SK-N-SH (cell line): ENCODE data around the gene ASS1. TPM values are rescaled to one million over a fixed set of nuclear protein-coding genes. Genes with fewer than 3 reads are reported as not detected.
"Not testable (repeated sequence)": the region's sequence is repeated elsewhere in the genome, so short reads cannot be mapped to it uniquely, and the experiment has no call there.

Experiments used
- CTCF ChIA-PET: fragments of 300-600, 350-600 bp; formaldehyde crosslinking; extraction: SDS; loops from one replicate; lab custom pipeline; 2021; lab: Yijun Ruan, JAX
- POLR2A ChIA-PET: fragments of 350-600 bp; sonication (Branson Sonifier 250); formaldehyde crosslinking; extraction: SDS; loops from one replicate; lab custom pipeline; 2020; ENCODE audit warnings: antibody characterized with exemption, inconsistent platforms; lab: Yijun Ruan, JAX
- DNase-seq: peaks from one replicate; pipeline ENCODE4 v3.0.0; 2012
- H2AFZ ChIP-seq: fragments of 200-600 bp; sonication (generic); 2 replicates; pipeline ENCODE4 v1.8.1; 2016; ENCODE audit warnings: antibody characterized with exemption, mild to moderate bottlenecking, low read depth
- H3F3A ChIP-seq: fragments of 200-600 bp; sonication (generic); replicated peaks from 2 replicates; pipeline ENCODE3; 2016; ENCODE audit warnings: antibody characterized with exemption, mild to moderate bottlenecking; ENCODE audit not compliant: insufficient read depth
- H3K27ac ChIP-seq, 2 experiments: fragments of 200-500 bp in 1 of 2; fragments of 200-600 bp in 1 of 2; sonication (Bioruptor generic) in 1 of 2; sonication (generic), shearing (Covaris generic) in 1 of 2; 2 replicates each; pipeline versions ENCODE4 v1.5.1 to v1.6.1; 2014 to 2016; ENCODE audit warnings: low read depth in 2 of 2, inconsistent platforms in 1 of 2, low read length in 1 of 2, mild to moderate bottlenecking in 1 of 2, mixed read lengths in 1 of 2
- H3K27me3 ChIP-seq: fragments of 200-600 bp; sonication (generic), shearing (Covaris generic); 2 replicates; pipeline ENCODE4 v1.6.1; 2016; ENCODE audit warnings: mixed run types; ENCODE audit not compliant: insufficient read depth
- H3K36me3 ChIP-seq, 2 experiments: fragments of 200-500 bp in 1 of 2; fragments of 200-600 bp in 1 of 2; sonication (Bioruptor generic) in 1 of 2; sonication (generic) in 1 of 2; replicated peaks in 1 of 2; 2 replicates each; pipeline versions ENCODE3 to v1.5.1; 2014 to 2016; ENCODE audit warnings: low read length in 1 of 2, mild to moderate bottlenecking in 1 of 2; ENCODE audit not compliant: insufficient read depth in 2 of 2, control insufficient read depth in 1 of 2
- H3K4me1 ChIP-seq, 2 experiments: fragments of 200-500 bp in 1 of 2; fragments of 200-600 bp in 1 of 2; sonication (Bioruptor generic) in 1 of 2; sonication (generic), shearing (Covaris generic) in 1 of 2; 2 replicates each; pipeline versions ENCODE4 v1.5.1 to v1.6.1; 2014 to 2016; ENCODE audit warnings: low read depth in 1 of 2, low read length in 1 of 2, mixed run types in 1 of 2; ENCODE audit not compliant: insufficient read depth in 2 of 2, control insufficient read depth in 1 of 2
- H3K4me2 ChIP-seq: fragments of 200-600 bp; sonication (generic), shearing (Covaris generic); 2 replicates; pipeline ENCODE4 v1.6.1; 2017; ENCODE audit warnings: mixed run types
- H3K4me3 ChIP-seq, 2 experiments: fragments of 200-500 bp in 1 of 2; fragments of 200-600 bp in 1 of 2; sonication (Bioruptor generic) in 1 of 2; sonication (generic), shearing (Covaris generic) in 1 of 2; 2 replicates each; pipeline versions ENCODE4 v1.5.1 to v1.8.1; 2014 to 2016; ENCODE audit warnings: low read depth in 2 of 2, inconsistent platforms in 1 of 2, low read length in 1 of 2, mild to moderate bottlenecking in 1 of 2, mixed read lengths in 1 of 2, moderate library complexity in 1 of 2
- H3K79me2 ChIP-seq: fragments of 200-600 bp; sonication (generic); 2 replicates; pipeline ENCODE4 v1.8.1; 2017; ENCODE audit warnings: mild to moderate bottlenecking; ENCODE audit not compliant: insufficient read depth
- H3K9ac ChIP-seq: fragments of 200-600 bp; sonication (generic); 2 replicates; pipeline ENCODE4 v1.6.1; 2017; ENCODE audit warnings: mixed run types
- H3K9me2 ChIP-seq: fragments of 200-600 bp; sonication (generic); 2 replicates; pipeline ENCODE4 v1.6.1; 2017; ENCODE audit warnings: mixed run types
- H3K9me3 ChIP-seq: fragments of 200-600 bp; sonication (generic); 2 replicates; pipeline ENCODE4 v1.6.1; 2017; ENCODE audit warnings: mixed run types, mild to moderate bottlenecking, moderate library complexity
- H4K20me1 ChIP-seq: fragments of 200-600 bp; sonication (generic); 2 replicates; pipeline ENCODE4 v1.6.1; 2017; ENCODE audit warnings: mild to moderate bottlenecking, mixed run types; ENCODE audit not compliant: insufficient read depth
- CHD2 ChIP-seq: fragments of 150-350 bp; IDR thresholded peaks from 2 replicates; pipeline ENCODE4 v1.6.1; 2018; ENCODE audit warnings: low read length; ENCODE audit not compliant: partially characterized antibody
- ELF1 ChIP-seq: IDR thresholded peaks from 2 replicates; pipeline ENCODE4 v1.4.0; 2012
- EP300 ChIP-seq, 2 experiments: IDR thresholded peaks; 2 replicates each; pipeline versions ENCODE4 v1.4.0 to v1.6.1; 2012; ENCODE audit warnings: borderline replicate concordance in 1 of 2, low read depth in 1 of 2, low read length in 1 of 2
- EZH2phosphoT487 ChIP-seq: fragments of 200-600 bp; sonication (generic); IDR thresholded peaks from 2 replicates; pipeline ENCODE4 v1.6.1; 2017; ENCODE audit warnings: low read depth, mixed run types, mild to moderate bottlenecking, antibody characterized with exemption, moderate library complexity, borderline replicate concordance
- FOXJ3 ChIP-seq: sonication (generic); formaldehyde crosslinking; IDR thresholded peaks from 2 replicates; pipeline ENCODE4 v1.5.1; 2020; ENCODE audit warnings: mild to moderate bottlenecking, missing genetic modification reagents
- NRF1 ChIP-seq: IDR thresholded peaks from 2 replicates; pipeline ENCODE4 v1.6.1; 2012; ENCODE audit warnings: low read depth, mild to moderate bottlenecking, low read length
- POLR2AphosphoS5 ChIP-seq: IDR thresholded peaks from 2 replicates; pipeline ENCODE4 v1.6.1; 2012; ENCODE audit warnings: low read depth, low read length
- RCOR1 ChIP-seq: fragments of 150-350 bp; IDR thresholded peaks from 2 replicates; pipeline ENCODE4 v1.6.1; 2017; ENCODE audit warnings: antibody characterized with exemption, low read length
- SIN3A ChIP-seq: IDR thresholded peaks from 2 replicates; pipeline ENCODE4 v1.6.1; 2012; ENCODE audit warnings: low read depth, mild to moderate bottlenecking, low read length, moderate library complexity, borderline replicate concordance
- SMC3 ChIP-seq: IDR thresholded peaks from 2 replicates; pipeline ENCODE4 v1.6.1; 2012; ENCODE audit warnings: low read depth, low read length, improper control_type of control experiment
- TAF1 ChIP-seq: IDR thresholded peaks from 2 replicates; pipeline ENCODE4 v1.6.1; 2012; ENCODE audit warnings: low read depth, mild to moderate bottlenecking, low read length, moderate library complexity, borderline replicate concordance
- WGBS: methylation state at CpG from one replicate; pipeline ENCODE4 v1.1.6; 2017; ENCODE audit warnings: low lambda C conversion rate; 5-methylcytosine and 5-hydroxymethylcytosine counted together
- polyA plus RNA-seq, 3 experiments: library from polyadenylated mRNA; depleted of rRNA; stranded (reverse); fragments of >200 nt; gene quantifications; 2 replicates each; pipeline ENCODE4 v1.2.3, GENCODE V29; 2012
- TF ChIP-seq, protein P1 (sequence below): IDR thresholded peaks from 2 replicates; pipeline ENCODE4 v1.6.1; 2012; ENCODE audit warnings: mild to moderate bottlenecking, low read depth, low read length, moderate library complexity
- TF ChIP-seq, protein P2 (sequence below): IDR thresholded peaks from 2 replicates; pipeline ENCODE4 v1.4.0; 2012; ENCODE audit warnings: low read depth
- TF ChIP-seq, protein P3 (sequence below): fragments of 150-350 bp; IDR thresholded peaks from 2 replicates; pipeline ENCODE4 v1.6.1; 2017; ENCODE audit warnings: antibody characterized with exemption, low read length, low read depth, borderline replicate concordance
- TF ChIP-seq, protein P4 (sequence below): fragments of 150-350 bp; IDR thresholded peaks from 2 replicates; pipeline ENCODE4 v1.6.1; 2016; ENCODE audit warnings: mild to moderate bottlenecking, low read depth, low read length

ASS1 gene
- polyA plus RNA-seq, 1 of the 3 experiments (the other 2 are of a cell fraction), result 0.59 TPM

DNA sequence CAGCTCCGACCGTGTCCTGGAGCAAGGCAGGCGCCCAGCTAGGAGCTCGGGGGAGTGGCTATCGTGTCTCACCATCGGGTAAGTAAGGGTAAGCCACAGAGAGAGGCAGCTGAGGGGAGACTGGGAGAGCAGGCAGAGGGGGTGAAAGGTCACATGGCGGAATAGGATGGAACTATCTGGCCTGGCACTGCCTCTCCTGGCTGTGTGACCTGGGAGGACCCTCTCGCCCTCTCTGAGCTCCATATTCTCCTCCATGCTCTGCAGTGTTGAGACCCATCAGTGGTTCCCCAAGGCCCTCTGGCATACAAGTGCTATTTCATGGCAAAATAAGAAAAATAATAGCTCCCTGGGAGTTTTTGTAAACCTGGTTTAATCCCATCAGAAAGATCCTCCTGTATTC lies 43.9 kb upstream of the ASS1 start:
- Histone ChIP-seq H3K27ac (no peak overlapping the region), H3K36me3 (no peaks in the 10 kb centered on the region), H3K9me3 (no peaks in the 10 kb centered on the region), H3K4me1 (peaks cover 0 to 16% of the 10 kb centered on the region in 2 experiments; a peak in 1 of 4 replicates), H3K27me3 (no peaks in the 10 kb centered on the region), H3K9me2 (no peaks in the 10 kb centered on the region), H2AFZ (no peak overlapping the region), H3K4me3 (no peak overlapping the region), H3K4me2 (no peak overlapping the region), H3K9ac (no peak overlapping the region), H3K79me2 (no peaks in the 10 kb centered on the region), H3F3A (no peaks in the 10 kb centered on the region), H4K20me1 (no peaks in the 10 kb centered on the region)
- ChIA-PET POLR2A (no interaction called here), CTCF (interaction anchor here (0.7 to 1.5 kb wide), 4 partner anchors 38 to 60 kb away, joined by 3 to 6 read pairs (median 4); no protein-coding TSS in a partner anchor)
- no peak for DNase-seq
- WGBS, result 88% methylated on average over 8 of the region's 8 CpGs
- TF ChIP-seq RCOR1 (no peak), SMC3 (no peak), FOXJ3 (CRISPR knock-in tag) (no peak), SIN3A (no peak), TAF1 (no peak), ELF1 (no peak), NRF1 (no peak), POLR2AphosphoS5 (no peak), EP300 (IDR thresholded peaks at IDR 0.05; ENCODE audit: borderline replicate concordance in 1 of 2, low read depth in 1 of 2, low read length in 1 of 2) (no peak), CHD2 (no peak), EZH2phosphoT487 (no peak)
- TF ChIP-seq, protein P1, sequence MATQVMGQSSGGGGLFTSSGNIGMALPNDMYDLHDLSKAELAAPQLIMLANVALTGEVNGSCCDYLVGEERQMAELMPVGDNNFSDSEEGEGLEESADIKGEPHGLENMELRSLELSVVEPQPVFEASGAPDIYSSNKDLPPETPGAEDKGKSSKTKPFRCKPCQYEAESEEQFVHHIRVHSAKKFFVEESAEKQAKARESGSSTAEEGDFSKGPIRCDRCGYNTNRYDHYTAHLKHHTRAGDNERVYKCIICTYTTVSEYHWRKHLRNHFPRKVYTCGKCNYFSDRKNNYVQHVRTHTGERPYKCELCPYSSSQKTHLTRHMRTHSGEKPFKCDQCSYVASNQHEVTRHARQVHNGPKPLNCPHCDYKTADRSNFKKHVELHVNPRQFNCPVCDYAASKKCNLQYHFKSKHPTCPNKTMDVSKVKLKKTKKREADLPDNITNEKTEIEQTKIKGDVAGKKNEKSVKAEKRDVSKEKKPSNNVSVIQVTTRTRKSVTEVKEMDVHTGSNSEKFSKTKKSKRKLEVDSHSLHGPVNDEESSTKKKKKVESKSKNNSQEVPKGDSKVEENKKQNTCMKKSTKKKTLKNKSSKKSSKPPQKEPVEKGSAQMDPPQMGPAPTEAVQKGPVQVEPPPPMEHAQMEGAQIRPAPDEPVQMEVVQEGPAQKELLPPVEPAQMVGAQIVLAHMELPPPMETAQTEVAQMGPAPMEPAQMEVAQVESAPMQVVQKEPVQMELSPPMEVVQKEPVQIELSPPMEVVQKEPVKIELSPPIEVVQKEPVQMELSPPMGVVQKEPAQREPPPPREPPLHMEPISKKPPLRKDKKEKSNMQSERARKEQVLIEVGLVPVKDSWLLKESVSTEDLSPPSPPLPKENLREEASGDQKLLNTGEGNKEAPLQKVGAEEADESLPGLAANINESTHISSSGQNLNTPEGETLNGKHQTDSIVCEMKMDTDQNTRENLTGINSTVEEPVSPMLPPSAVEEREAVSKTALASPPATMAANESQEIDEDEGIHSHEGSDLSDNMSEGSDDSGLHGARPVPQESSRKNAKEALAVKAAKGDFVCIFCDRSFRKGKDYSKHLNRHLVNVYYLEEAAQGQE, result no peak
- TF ChIP-seq, protein P2, sequence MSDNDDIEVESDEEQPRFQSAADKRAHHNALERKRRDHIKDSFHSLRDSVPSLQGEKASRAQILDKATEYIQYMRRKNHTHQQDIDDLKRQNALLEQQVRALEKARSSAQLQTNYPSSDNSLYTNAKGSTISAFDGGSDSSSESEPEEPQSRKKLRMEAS, result no peak
- TF ChIP-seq, protein P3, sequence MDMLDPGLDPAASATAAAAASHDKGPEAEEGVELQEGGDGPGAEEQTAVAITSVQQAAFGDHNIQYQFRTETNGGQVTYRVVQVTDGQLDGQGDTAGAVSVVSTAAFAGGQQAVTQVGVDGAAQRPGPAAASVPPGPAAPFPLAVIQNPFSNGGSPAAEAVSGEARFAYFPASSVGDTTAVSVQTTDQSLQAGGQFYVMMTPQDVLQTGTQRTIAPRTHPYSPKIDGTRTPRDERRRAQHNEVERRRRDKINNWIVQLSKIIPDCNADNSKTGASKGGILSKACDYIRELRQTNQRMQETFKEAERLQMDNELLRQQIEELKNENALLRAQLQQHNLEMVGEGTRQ, result no peak
- TF ChIP-seq, protein P4, sequence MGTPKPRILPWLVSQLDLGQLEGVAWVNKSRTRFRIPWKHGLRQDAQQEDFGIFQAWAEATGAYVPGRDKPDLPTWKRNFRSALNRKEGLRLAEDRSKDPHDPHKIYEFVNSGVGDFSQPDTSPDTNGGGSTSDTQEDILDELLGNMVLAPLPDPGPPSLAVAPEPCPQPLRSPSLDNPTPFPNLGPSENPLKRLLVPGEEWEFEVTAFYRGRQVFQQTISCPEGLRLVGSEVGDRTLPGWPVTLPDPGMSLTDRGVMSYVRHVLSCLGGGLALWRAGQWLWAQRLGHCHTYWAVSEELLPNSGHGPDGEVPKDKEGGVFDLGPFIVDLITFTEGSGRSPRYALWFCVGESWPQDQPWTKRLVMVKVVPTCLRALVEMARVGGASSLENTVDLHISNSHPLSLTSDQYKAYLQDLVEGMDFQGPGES, result no peak

DNA sequence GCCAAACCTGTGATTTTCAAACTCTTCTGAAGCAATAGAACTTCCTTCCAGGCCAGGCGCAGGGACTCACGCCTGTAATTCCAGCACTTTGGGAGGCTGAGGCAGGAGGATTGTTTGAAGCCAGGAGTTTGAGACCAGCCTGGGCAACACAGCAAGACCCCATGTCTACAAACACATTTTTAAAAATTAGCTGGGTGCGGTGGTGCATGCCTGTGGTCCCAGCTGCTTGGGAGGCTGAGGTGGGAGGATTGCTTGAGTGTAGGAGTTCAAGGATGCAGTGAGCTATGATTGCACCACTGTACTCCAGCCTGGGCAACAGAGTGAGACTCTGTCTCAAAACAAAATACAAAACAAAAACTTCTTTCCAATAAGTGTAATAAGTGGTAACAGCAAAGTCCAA lies 43.0 kb upstream of the ASS1 start:
- CTCF ChIA-PET, result interaction anchor here (1.3 kb wide), 1 partner anchor 52 kb away, joined by 6 read pairs; no protein-coding TSS in a partner anchor
- POLR2A ChIA-PET, result not testable (repeated sequence)

More for the DNA sequence above, 43.0 kb upstream of the ASS1 start:
- not testable (repeated sequence) for H3K4me3 ChIP-seq, H4K20me1 ChIP-seq, H3K9me2 ChIP-seq, H3K79me2 ChIP-seq, H3K27me3 ChIP-seq, H2AFZ ChIP-seq, H3K27ac ChIP-seq, H3K9me3 ChIP-seq, H3K4me2 ChIP-seq, H3K9ac ChIP-seq, DNase-seq, H3K36me3 ChIP-seq, H3F3A ChIP-seq
- peaks cover 0 to 16% of the 10 kb centered on the region in 2 experiments; a peak in 1 of 4 replicates for H3K4me1 ChIP-seq
- WGBS, result 75% methylated on average over 3 of the region's 3 CpGs
